Measurements from ENCODE around the gene PRR18. TPM values are rescaled to one million over a fixed set of nuclear protein-coding genes. Genes with fewer than 3 reads are reported as not detected.

Gene PRR18
- total and polyA plus RNA-seq, 9 of the 15 experiments (the other 6 are each of a cell fraction or from before 2014, with no cell fraction given), result not detected

DNA sequence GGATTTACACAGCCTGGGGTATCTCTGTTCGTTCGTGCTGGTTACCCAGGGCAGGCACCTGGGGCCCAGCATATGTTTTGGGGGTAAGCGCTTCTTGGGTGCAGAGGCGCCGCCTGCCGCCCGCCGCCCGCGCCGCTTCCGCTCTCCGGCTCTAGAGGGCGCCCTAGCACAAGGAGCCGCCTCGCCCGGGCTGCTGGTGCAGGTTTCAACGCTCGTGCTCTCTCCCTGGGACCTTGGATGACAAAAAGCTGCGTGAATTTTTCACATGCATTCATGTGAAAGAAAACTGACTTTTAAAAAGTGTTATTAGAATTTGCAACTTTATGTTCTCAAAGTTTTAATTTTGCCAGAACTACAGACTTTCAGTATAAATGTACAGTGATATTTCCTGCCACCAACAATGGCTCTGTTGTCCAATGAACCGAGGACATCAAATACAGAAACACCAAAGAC is 32.5 kb downstream of the PRR18 start (continued):
- TF ChIP-seq, protein P1, sequence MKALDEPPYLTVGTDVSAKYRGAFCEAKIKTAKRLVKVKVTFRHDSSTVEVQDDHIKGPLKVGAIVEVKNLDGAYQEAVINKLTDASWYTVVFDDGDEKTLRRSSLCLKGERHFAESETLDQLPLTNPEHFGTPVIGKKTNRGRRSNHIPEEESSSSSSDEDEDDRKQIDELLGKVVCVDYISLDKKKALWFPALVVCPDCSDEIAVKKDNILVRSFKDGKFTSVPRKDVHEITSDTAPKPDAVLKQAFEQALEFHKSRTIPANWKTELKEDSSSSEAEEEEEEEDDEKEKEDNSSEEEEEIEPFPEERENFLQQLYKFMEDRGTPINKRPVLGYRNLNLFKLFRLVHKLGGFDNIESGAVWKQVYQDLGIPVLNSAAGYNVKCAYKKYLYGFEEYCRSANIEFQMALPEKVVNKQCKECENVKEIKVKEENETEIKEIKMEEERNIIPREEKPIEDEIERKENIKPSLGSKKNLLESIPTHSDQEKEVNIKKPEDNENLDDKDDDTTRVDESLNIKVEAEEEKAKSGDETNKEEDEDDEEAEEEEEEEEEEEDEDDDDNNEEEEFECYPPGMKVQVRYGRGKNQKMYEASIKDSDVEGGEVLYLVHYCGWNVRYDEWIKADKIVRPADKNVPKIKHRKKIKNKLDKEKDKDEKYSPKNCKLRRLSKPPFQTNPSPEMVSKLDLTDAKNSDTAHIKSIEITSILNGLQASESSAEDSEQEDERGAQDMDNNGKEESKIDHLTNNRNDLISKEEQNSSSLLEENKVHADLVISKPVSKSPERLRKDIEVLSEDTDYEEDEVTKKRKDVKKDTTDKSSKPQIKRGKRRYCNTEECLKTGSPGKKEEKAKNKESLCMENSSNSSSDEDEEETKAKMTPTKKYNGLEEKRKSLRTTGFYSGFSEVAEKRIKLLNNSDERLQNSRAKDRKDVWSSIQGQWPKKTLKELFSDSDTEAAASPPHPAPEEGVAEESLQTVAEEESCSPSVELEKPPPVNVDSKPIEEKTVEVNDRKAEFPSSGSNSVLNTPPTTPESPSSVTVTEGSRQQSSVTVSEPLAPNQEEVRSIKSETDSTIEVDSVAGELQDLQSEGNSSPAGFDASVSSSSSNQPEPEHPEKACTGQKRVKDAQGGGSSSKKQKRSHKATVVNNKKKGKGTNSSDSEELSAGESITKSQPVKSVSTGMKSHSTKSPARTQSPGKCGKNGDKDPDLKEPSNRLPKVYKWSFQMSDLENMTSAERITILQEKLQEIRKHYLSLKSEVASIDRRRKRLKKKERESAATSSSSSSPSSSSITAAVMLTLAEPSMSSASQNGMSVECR (CRISPR knock-in tag; IDR thresholded peaks at IDR 0.05), result no peak
- no peak for TF ChIP-seq ADNP (tag; IDR thresholded peaks at IDR 0.05)
- TF ChIP-seq, protein P2, sequence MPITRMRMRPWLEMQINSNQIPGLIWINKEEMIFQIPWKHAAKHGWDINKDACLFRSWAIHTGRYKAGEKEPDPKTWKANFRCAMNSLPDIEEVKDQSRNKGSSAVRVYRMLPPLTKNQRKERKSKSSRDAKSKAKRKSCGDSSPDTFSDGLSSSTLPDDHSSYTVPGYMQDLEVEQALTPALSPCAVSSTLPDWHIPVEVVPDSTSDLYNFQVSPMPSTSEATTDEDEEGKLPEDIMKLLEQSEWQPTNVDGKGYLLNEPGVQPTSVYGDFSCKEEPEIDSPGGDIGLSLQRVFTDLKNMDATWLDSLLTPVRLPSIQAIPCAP (CRISPR knock-in tag; IDR thresholded peaks at IDR 0.05; ENCODE audit: borderline replicate concordance), result no peak
- TF ChIP-seq MYBL2 (IDR thresholded peaks at IDR 0.05; ENCODE audit: low read depth), result no peak
- TF ChIP-seq MYBL2 (CRISPR knock-in tag; IDR thresholded peaks at IDR 0.05; ENCODE audit: borderline replicate concordance), result no peak
- TF ChIP-seq MYC (IDR thresholded peaks at IDR 0.05; ENCODE audit: low read depth, low read length), result peak; percentile 46
- TF ChIP-seq MYC (CRISPR knock-in tag; IDR thresholded peaks at IDR 0.05; ENCODE audit: borderline replicate concordance, low read depth), result no peak
- no peak; the same call in 1 of the 2 replicates for TF ChIP-seq LCOR (CRISPR knock-in tag; IDR thresholded peaks at IDR 0.05)
- TF ChIP-seq, protein P3, sequence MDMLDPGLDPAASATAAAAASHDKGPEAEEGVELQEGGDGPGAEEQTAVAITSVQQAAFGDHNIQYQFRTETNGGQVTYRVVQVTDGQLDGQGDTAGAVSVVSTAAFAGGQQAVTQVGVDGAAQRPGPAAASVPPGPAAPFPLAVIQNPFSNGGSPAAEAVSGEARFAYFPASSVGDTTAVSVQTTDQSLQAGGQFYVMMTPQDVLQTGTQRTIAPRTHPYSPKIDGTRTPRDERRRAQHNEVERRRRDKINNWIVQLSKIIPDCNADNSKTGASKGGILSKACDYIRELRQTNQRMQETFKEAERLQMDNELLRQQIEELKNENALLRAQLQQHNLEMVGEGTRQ (CRISPR knock-in tag; IDR thresholded peaks at IDR 0.05), result no peak
- TF ChIP-seq, protein P4, sequence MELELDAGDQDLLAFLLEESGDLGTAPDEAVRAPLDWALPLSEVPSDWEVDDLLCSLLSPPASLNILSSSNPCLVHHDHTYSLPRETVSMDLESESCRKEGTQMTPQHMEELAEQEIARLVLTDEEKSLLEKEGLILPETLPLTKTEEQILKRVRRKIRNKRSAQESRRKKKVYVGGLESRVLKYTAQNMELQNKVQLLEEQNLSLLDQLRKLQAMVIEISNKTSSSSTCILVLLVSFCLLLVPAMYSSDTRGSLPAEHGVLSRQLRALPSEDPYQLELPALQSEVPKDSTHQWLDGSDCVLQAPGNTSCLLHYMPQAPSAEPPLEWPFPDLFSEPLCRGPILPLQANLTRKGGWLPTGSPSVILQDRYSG (tag; conservative IDR thresholded peaks at IDR 0.05; ENCODE audit: low read depth), result no peak
- TF ChIP-seq BRD4 (IDR thresholded peaks at IDR 0.05), result no peak
- no peak for TF ChIP-seq ZNF780A (CRISPR knock-in tag; IDR thresholded peaks at IDR 0.05)
- no peak for TF ChIP-seq ZNF431 (CRISPR knock-in tag; IDR thresholded peaks at IDR 0.05)
- TF ChIP-seq ILF3 (IDR thresholded peaks at IDR 0.05; ENCODE audit: borderline replicate concordance), result no peak
- no peak for TF ChIP-seq ZNF561 (CRISPR knock-in tag; conservative IDR thresholded peaks at IDR 0.05)
- TF ChIP-seq RAD21 (CRISPR knock-in tag; conservative IDR thresholded peaks at IDR 0.05 in 1 of 2, IDR thresholded peaks at IDR 0.05 in 1 of 2), result peak; percentile 99
- no peak for TF ChIP-seq FOXK1 (CRISPR knock-in tag; IDR thresholded peaks at IDR 0.05; ENCODE audit: borderline replicate concordance)
- TF ChIP-seq SRSF7 (optimal IDR thresholded peaks at IDR 0.05; ENCODE audit: low read depth, low read length), result no peak
- no peak for TF ChIP-seq ZNF586 (CRISPR knock-in tag; conservative IDR thresholded peaks at IDR 0.05)
- TF ChIP-seq, protein P5, sequence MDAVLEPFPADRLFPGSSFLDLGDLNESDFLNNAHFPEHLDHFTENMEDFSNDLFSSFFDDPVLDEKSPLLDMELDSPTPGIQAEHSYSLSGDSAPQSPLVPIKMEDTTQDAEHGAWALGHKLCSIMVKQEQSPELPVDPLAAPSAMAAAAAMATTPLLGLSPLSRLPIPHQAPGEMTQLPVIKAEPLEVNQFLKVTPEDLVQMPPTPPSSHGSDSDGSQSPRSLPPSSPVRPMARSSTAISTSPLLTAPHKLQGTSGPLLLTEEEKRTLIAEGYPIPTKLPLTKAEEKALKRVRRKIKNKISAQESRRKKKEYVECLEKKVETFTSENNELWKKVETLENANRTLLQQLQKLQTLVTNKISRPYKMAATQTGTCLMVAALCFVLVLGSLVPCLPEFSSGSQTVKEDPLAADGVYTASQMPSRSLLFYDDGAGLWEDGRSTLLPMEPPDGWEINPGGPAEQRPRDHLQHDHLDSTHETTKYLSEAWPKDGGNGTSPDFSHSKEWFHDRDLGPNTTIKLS (IDR thresholded peaks at IDR 0.05; ENCODE audit: borderline replicate concordance, low read depth), result no peak
- TF ChIP-seq OTX1 (CRISPR knock-in tag; IDR thresholded peaks at IDR 0.05), result no peak

Measured in K562 (cell line).